Stimulated activated memory B cell treated with anti-CD40 and anti-IgM and Interleukin-4, amounts not matched to agents 10 μg/mL and 1 μg/mL and 100 μg/mL, for 72 hours (primary cell): ENCODE data around the gene C9.
"Not testable (repeated sequence)": the region's sequence is repeated elsewhere in the genome, so short reads cannot be mapped to it uniquely, and the experiment has no call there.

Experiments
- ATAC-seq: fragments of 150-1000 bp; cut with Tn5 transposase; 2 replicates; pipeline ENCODE4 v1.10.0; 2021
- H3K27ac Mint-ChIP-seq: one replicate; pipeline ENCODE4 v1.8.0; 2022; ENCODE audit warnings: mild to moderate bottlenecking, mixed read lengths
- H3K27me3 Mint-ChIP-seq: one replicate; pipeline ENCODE4 v1.8.0; 2022; ENCODE audit warnings: mixed read lengths
- H3K36me3 Mint-ChIP-seq: one replicate; pipeline ENCODE4 v1.8.0; 2022; ENCODE audit warnings: mixed read lengths
- H3K4me1 Mint-ChIP-seq: one replicate; pipeline ENCODE4 v1.8.0; 2022; ENCODE audit warnings: mixed read lengths
- H3K4me3 Mint-ChIP-seq: one replicate; pipeline ENCODE4 v1.8.0; 2022; ENCODE audit warnings: mild to moderate bottlenecking, moderate library complexity, mixed read lengths
- H3K9me3 Mint-ChIP-seq: one replicate; pipeline ENCODE4 v1.8.0; 2022; ENCODE audit warnings: mixed read lengths

The C9 gene

DNA sequence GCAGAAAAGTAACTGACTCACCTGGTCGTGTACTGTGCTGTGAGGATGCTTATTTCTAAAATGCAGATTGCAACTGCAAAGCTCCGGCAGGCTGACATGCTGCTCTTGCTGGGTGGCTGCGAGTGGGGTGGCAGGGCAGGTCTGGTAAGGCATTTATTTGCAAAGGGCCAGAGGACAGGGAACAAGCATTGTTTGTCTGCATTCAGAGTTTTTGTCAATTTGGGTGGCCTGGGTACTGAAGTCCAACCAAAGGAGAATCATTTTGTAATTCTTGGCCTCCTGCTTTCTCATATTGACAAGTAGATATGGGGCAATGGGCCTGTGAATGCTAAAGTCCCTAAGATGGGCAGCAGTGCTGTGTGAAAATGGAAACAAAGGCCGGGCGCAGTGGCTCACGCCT lies at the start of gene C9:
C9 (minus strand) TSS at position 129 of the 400 bp plus-strand sequence; CDS start at position 98, 31 bp downstream.
- peaks cover 12% of the 10 kb centered on the region for H3K27me3 Mint-ChIP-seq
- ATAC-seq: no peak
- H3K27ac Mint-ChIP-seq: no peak within 1 kb of the TSS
- peaks cover 3% of the 10 kb centered on the region for H3K9me3 Mint-ChIP-seq
- H3K36me3 Mint-ChIP-seq: no peaks in the 10 kb centered on the region
- no peak within 1 kb of the TSS for H3K4me3 Mint-ChIP-seq
- H3K4me1 Mint-ChIP-seq: peaks cover 9% of the 10 kb centered on the region

DNA sequence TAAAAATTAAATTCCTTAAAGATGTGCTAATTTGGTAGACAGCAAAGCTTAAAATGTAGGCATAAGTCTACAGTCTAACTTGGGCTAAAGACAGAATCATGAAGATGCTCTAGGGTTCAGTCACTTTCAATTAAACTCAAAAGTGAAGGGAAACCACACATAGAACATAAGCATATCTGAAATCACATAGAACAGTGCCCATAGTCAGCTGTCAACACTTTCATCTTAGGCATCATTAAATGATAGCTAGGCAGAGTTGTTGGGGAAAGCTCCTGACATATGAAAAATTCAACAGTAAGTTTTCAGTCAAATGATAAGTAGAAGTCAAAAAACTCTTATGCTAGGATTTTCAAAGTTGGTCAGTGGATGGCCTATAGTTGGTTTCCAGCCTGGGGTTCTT lies 49.5 kb upstream of the C9 start:
- no peak overlapping the region for H3K27ac Mint-ChIP-seq

GRCh38 chr5:39412721-39413394 lies 48.6 kb upstream of the C9 start:
- ATAC-seq: no peak
- Mint-ChIP-seq H3K4me1 (no peaks in the 10 kb centered on the region), H3K27me3 (peaks cover 9% of the 10 kb centered on the region), H3K9me3 (no peaks in the 10 kb centered on the region), H3K36me3 (no peaks in the 10 kb centered on the region), H3K27ac (no peak overlapping the region), H3K4me3 (no peak overlapping the region)

More for the DNA sequence above, 49.5 kb upstream of the C9 start:
- ATAC-seq: no peak
- H3K4me1 Mint-ChIP-seq: no peaks in the 10 kb centered on the region
- peaks cover 9% of the 10 kb centered on the region for H3K27me3 Mint-ChIP-seq
- H3K36me3 Mint-ChIP-seq: no peaks in the 10 kb centered on the region
- H3K9me3 Mint-ChIP-seq: no peaks in the 10 kb centered on the region
- H3K4me3 Mint-ChIP-seq: no peak overlapping the region

DNA sequence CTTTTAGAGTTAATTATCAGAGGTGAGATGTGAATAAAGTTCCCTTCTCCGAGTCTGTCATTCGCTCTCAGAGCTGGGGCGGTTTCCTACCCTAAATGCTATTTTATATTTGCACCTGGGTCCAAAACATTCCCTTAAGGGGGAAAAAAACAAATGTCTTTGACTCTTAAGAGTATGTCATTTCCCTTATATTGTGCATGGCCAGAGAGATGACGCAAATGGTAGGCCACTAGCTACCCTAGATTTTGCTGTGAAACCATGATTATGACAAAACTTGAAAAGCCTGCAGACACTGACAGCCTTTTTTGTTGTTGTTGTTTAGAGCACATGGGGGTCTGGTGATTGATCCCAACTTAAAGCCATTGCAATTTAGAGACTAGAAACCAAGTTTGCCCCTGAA lies 47.7 kb upstream of the C9 start:
- no peak for ATAC-seq
- H3K9me3 Mint-ChIP-seq: no peaks in the 10 kb centered on the region
- H3K27ac Mint-ChIP-seq: no peak overlapping the region
- peaks cover 15% of the 10 kb centered on the region for H3K27me3 Mint-ChIP-seq
- no peaks in the 10 kb centered on the region for H3K4me1 Mint-ChIP-seq
- H3K4me3 Mint-ChIP-seq: no peak overlapping the region
- H3K36me3 Mint-ChIP-seq: no peaks in the 10 kb centered on the region

DNA sequence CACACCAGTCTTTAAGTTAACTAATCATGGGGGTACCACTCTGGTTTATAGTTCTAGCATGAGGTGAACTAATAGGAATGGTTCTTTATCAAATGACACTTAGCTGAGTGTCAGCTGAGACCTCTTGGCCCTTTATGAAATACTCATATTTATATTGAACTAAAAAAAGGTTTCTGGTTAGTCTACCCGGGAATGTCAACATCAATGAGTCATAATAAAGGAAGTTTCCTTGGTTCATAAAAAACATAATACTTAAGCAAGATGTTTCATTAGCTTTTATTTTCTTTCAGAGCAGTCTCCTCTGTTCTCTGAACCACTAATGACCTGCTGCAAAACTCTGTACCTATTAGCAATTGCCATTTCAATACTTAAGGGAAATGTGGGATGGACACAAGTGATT lies 46.8 kb upstream of the C9 start:
- Mint-ChIP-seq H3K9me3 (no peaks in the 10 kb centered on the region), H3K4me3 (no peak overlapping the region), H3K27ac (no peak overlapping the region), H3K4me1 (no peaks in the 10 kb centered on the region), H3K36me3 (no peaks in the 10 kb centered on the region), H3K27me3 (peaks cover 18% of the 10 kb centered on the region)
- ATAC-seq: no peak

DNA sequence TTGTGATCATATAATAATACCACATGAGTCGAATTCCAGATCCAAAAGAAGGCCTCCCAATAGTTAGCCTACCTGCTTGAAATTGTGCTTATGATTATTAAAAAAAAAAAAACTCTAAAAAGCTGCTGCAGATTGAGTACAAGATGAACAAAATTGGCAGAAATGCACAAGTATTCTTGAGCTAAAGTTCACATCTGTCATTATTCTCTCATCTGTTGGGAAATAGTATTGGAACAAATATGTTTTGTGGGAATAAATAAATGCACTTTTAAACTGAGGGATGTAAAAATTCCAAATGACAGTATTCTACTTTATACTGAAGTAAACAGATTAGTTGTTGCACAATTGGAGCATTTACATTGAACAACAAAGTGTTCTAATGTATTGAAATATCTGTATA lies 44.7 kb upstream of the C9 start:
- Mint-ChIP-seq H3K9me3 (no peaks in the 10 kb centered on the region), H3K27me3 (peaks cover 24% of the 10 kb centered on the region), H3K4me1 (no peaks in the 10 kb centered on the region), H3K4me3 (no peak overlapping the region), H3K27ac (no peak overlapping the region), H3K36me3 (no peaks in the 10 kb centered on the region)
- no peak for ATAC-seq

DNA sequence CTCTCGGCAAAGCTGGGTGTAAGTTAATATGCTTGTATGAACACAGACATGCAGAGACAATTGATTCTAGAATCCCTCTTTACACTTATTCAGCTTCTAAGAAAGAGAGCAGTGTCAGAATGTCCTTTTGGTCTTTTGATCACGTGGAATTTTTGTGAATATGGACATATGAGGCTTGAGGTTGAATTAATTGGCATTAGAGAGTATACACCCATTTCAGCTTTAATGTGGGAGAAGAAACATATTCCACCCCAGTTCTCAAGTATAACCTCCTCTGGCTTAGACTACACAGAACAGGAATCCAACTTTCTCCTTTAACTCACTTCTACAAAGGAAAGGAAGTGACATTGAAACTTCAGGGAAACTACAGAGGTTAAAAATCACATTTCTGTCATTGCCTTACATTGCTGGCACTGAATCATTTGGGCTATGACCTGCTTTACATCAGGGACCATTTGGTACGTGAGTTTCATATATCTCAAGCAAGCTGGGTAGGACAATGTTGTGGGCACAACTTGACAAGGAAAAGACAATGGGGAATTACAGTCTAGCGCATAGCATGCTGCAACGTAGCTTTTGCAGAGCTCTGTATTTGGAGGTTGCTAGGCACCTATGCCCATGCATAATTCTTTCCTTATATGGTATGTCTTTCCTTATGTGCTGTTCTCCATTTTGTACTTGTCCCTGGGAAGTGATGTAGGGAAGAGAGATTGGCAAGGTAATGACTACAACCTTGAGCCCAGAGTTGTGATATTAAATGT lies 41.0 kb upstream of the C9 start:
- Mint-ChIP-seq H3K27me3 (peaks cover 24% of the 10 kb centered on the region), H3K4me1 (no peaks in the 10 kb centered on the region), H3K4me3 (no peak overlapping the region), H3K27ac (no peak overlapping the region), H3K9me3 (no peaks in the 10 kb centered on the region), H3K36me3 (no peaks in the 10 kb centered on the region)
- ATAC-seq: no peak

DNA sequence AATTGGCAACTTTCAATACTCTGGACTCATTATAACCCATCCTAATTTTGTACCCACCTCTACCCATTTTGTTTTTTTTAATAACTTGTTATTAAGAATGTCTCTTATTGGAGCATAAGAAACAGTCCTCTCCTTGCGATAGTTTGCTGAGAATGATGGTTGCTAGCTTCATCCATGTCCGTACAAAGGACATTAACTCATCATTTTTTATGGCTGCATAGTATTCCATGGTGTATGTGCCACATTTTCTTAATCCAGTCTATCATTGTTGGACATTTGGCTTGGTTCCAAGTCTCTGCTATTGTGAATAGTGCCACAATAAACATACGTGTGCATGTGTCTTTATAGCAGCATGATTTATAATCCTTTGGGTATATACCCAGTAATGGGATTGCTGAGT lies 39.5 kb upstream of the C9 start:
- not testable (repeated sequence) for H3K9me3 Mint-ChIP-seq, H3K36me3 Mint-ChIP-seq, H3K27ac Mint-ChIP-seq, H3K4me3 Mint-ChIP-seq, ATAC-seq, H3K4me1 Mint-ChIP-seq
- peaks cover 24% of the 10 kb centered on the region for H3K27me3 Mint-ChIP-seq

DNA sequence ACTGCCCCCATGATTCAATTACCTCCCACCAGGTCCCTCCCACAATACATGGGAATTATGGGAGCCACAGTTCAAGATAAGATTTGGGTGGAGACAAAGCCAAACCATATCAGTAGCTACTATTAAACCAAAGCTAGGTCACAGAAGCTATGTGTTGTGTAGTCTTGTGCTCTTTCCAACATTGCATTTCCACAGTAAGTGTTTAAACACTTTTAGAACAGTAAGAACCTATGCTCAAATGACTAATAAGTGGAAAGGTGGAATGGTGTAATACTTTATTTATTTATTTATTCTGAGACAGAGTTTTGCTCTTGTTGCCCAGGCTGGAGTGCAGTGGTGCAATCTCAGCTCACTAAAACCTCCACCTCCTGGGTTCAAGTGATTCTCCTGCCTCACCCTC lies 37.8 kb upstream of the C9 start:
- not testable (repeated sequence) for H3K4me3 Mint-ChIP-seq, H3K27ac Mint-ChIP-seq, H3K9me3 Mint-ChIP-seq, H3K36me3 Mint-ChIP-seq, H3K4me1 Mint-ChIP-seq, ATAC-seq
- H3K27me3 Mint-ChIP-seq: peaks cover 19% of the 10 kb centered on the region

GRCh38 chr5:39400713-39401578 lies 36.7 kb upstream of the C9 start:
- Mint-ChIP-seq H3K4me1 (peaks cover 8% of the 10 kb centered on the region), H3K27ac (no peak overlapping the region), H3K27me3 (peaks cover 10% of the 10 kb centered on the region), H3K36me3 (no peaks in the 10 kb centered on the region), H3K9me3 (no peaks in the 10 kb centered on the region), H3K4me3 (no peak overlapping the region)
- ATAC-seq: no peak

GRCh38 chr5:39399135-39400036 lies 35.1 kb upstream of the C9 start:
- no peaks in the 10 kb centered on the region for H3K9me3 Mint-ChIP-seq
- H3K4me1 Mint-ChIP-seq: peaks cover 8% of the 10 kb centered on the region
- no peak overlapping the region for H3K27ac Mint-ChIP-seq
- no peak for ATAC-seq
- no peaks in the 10 kb centered on the region for H3K36me3 Mint-ChIP-seq
- H3K4me3 Mint-ChIP-seq: no peak overlapping the region
- H3K27me3 Mint-ChIP-seq: no peaks in the 10 kb centered on the region

DNA sequence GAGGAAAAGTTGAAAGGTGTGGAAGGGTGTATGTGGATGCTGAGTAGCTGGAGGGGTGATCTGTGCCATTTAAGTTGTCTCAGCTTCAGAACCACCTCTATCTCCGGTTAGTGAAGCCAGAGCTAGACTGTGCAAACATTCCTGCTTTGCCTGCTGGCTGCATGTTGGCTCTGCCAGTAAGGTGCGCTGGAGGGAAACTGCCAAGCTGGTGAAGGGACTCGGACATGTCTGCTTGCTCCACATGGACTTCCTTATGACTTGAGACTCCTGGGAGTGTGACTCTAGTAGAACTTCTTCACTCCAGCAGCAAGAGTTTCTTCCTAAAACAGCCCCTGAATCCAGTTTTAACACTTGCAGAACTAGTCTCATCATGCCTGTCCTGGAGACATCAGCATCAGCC lies 32.5 kb upstream of the C9 start:
- no peak overlapping the region for H3K27ac Mint-ChIP-seq
- H3K36me3 Mint-ChIP-seq: no peaks in the 10 kb centered on the region
- no peak for ATAC-seq
- H3K4me3 Mint-ChIP-seq: no peak overlapping the region
- peaks cover 8% of the 10 kb centered on the region for H3K4me1 Mint-ChIP-seq
- no peaks in the 10 kb centered on the region for H3K9me3 Mint-ChIP-seq
- H3K27me3 Mint-ChIP-seq: no peaks in the 10 kb centered on the region

GRCh38 chr5:39395521-39395920 lies 31.2 kb upstream of the C9 start:
- no peaks in the 10 kb centered on the region for H3K9me3 Mint-ChIP-seq
- no peaks in the 10 kb centered on the region for H3K27me3 Mint-ChIP-seq
- H3K27ac Mint-ChIP-seq: no peak overlapping the region
- peaks cover 8% of the 10 kb centered on the region for H3K4me1 Mint-ChIP-seq
- no peak overlapping the region for H3K4me3 Mint-ChIP-seq
- no peaks in the 10 kb centered on the region for H3K36me3 Mint-ChIP-seq
- ATAC-seq: no peak

DNA sequence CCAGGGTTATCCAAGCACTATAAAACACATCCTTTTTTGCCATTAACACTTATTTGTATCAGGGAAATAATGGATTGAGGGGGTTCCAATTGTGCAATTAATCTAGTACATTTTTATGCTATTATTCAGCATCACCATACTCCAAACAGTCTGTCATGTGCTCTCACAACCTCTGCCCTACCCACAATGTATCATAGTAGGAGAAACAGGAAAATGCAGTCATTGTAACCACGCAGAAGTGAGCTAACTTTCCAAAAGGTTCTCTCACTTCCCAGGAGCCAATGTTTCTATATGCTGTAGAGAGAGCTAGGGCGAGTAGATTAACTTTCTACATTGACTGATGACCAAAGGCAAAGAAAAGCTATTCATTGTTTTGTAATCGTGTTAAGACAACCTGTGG lies 30.7 kb upstream of the C9 start:
- no peak for ATAC-seq
- H3K9me3 Mint-ChIP-seq: no peaks in the 10 kb centered on the region
- no peak overlapping the region for H3K27ac Mint-ChIP-seq
- no peaks in the 10 kb centered on the region for H3K36me3 Mint-ChIP-seq
- H3K4me1 Mint-ChIP-seq: peaks cover 8% of the 10 kb centered on the region
- H3K27me3 Mint-ChIP-seq: no peaks in the 10 kb centered on the region
- H3K4me3 Mint-ChIP-seq: no peak overlapping the region

- Mint-ChIP-seq H3K27me3 (no peaks in the 10 kb centered on the region), H3K27ac (no peak overlapping the region), H3K9me3 (no peaks in the 10 kb centered on the region), H3K4me3 (no peak overlapping the region), H3K4me1 (no peaks in the 10 kb centered on the region), H3K36me3 (no peaks in the 10 kb centered on the region)
- no peak for ATAC-seq
Measured at GRCh38 chr5:39390945-39391344, 26.6 kb upstream of the C9 start.
